Thyroid gland (tissue), 4 donors: ENCODE measurements around the gene PHACTR3. TPM values are rescaled to one million over a fixed set of nuclear protein-coding genes. Genes with fewer than 3 reads are reported as not detected.

ENCODE experiments used
- DNase-seq, 2 donors: peaks; one replicate each; pipeline ENCODE4 v3.0.0-alpha.2; 2019
- H3K27ac ChIP-seq, 3 donors: fragments of 200-600 bp; sonication (generic); 1 replicate in 2 of 3; 2 replicates in 1 of 3; pipeline ENCODE4 v1.5.1; 2016 to 2019; ENCODE audit warnings: mild to moderate bottlenecking in 1 of 3, moderate library complexity in 1 of 3
- H3K27me3 ChIP-seq: fragments of 200-600 bp; sonication (generic); one replicate; pipeline ENCODE4 v1.5.1; 2019
- H3K36me3 ChIP-seq, 2 donors: fragments of 200-600 bp; sonication (generic); one replicate each; pipeline ENCODE4 v1.5.1; 2016 to 2019
- H3K4me1 ChIP-seq, 2 donors: fragments of 200-600 bp; sonication (generic); one replicate each; pipeline ENCODE4 v1.5.1; 2017 to 2019
- H3K4me3 ChIP-seq, 3 donors: fragments of 200-600 bp; sonication (generic); replicated peaks in 1 of 3; 1 replicate in 2 of 3; 2 replicates in 1 of 3; pipeline ENCODE4 v1.5.1; 2016; ENCODE audit warnings: mild to moderate bottlenecking in 1 of 3
- H3K9me3 ChIP-seq: fragments of 200-600 bp; sonication (generic); one replicate; pipeline ENCODE4 v1.5.1; 2017
- POLR2A ChIP-seq, 2 donors: fragments of 450-650 bp; IDR thresholded peaks; one replicate each; pipeline ENCODE4 v1.6.1; 2017; ENCODE audit warnings: antibody characterized with exemption in 2 of 2, mild to moderate bottlenecking in 2 of 2, moderate library complexity in 1 of 2
- WGBS, 2 donors: methylation state at CpG; one replicate each; pipeline ENCODE4 v1.1.5; 2017; 5-methylcytosine and 5-hydroxymethylcytosine counted together
- intact Hi-C: fragments of 100-400 bp; cut with DNase I; formaldehyde crosslinking; loops from one replicate; pipeline ENCODE4 v1.15.1; 2023
- total RNA-seq, 4 donors: library from RNA; depleted of rRNA; stranded (reverse); fragments of >200 nt; gene quantifications; one replicate each; pipeline ENCODE4 v1.2.3, GENCODE V29; 2016
- TF ChIP-seq, protein P1 (sequence below), 6 experiments: fragments of 200-600 bp in 3 of 6; fragments of 450-650 bp in 3 of 6; sonication (generic) in 3 of 6; IDR thresholded peaks; one replicate each; pipeline ENCODE4 v1.5.1; 2016 to 2019; ENCODE audit warnings: antibody characterized with exemption in 6 of 6, mild to moderate bottlenecking in 2 of 6, inconsistent platforms in 1 of 6, moderate library complexity in 1 of 6

Gene PHACTR3
- total RNA-seq, 4 donors from 2014 or later, result 2.4 TPM; not detected in 3

- DNase-seq, result no peak
- Histone ChIP-seq H3K27me3 (no peaks in the 10 kb centered on the region), H3K27ac (no peak overlapping the region), H3K9me3 (no peaks in the 10 kb centered on the region), H3K4me1 (peaks cover 0 to 3% of the 10 kb centered on the region in 2 donors), H3K4me3 (no peak overlapping the region), H3K36me3 (no peaks in the 10 kb centered on the region)
- intact Hi-C loops, result no loop called here
- 71 to 83% methylated on average over 5 of the region's 6 CpGs for WGBS, 2 donors
- TF ChIP-seq, protein P1, sequence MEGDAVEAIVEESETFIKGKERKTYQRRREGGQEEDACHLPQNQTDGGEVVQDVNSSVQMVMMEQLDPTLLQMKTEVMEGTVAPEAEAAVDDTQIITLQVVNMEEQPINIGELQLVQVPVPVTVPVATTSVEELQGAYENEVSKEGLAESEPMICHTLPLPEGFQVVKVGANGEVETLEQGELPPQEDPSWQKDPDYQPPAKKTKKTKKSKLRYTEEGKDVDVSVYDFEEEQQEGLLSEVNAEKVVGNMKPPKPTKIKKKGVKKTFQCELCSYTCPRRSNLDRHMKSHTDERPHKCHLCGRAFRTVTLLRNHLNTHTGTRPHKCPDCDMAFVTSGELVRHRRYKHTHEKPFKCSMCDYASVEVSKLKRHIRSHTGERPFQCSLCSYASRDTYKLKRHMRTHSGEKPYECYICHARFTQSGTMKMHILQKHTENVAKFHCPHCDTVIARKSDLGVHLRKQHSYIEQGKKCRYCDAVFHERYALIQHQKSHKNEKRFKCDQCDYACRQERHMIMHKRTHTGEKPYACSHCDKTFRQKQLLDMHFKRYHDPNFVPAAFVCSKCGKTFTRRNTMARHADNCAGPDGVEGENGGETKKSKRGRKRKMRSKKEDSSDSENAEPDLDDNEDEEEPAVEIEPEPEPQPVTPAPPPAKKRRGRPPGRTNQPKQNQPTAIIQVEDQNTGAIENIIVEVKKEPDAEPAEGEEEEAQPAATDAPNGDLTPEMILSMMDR (IDR thresholded peaks at IDR 0.05), result no peak
- no peak for TF ChIP-seq POLR2A (IDR thresholded peaks at IDR 0.05)
These were observed 168.0 kb downstream of the PHACTR3 start for GRCh38 chr20:59772373-59772705.

GRCh38 chr20:59772931-59773913 is 168.9 kb downstream of the PHACTR3 start:
- WGBS, 2 donors, result 77 to 81% methylated on average over 15 to 19 of the region's 21 CpGs
- no peak for DNase-seq
- intact Hi-C loops, result no loop called here
- TF ChIP-seq POLR2A (IDR thresholded peaks at IDR 0.05), result no peak
- TF ChIP-seq, protein P1 (IDR thresholded peaks at IDR 0.05), result no peak
- Histone ChIP-seq H3K27ac (no peak overlapping the region), H3K27me3 (no peaks in the 10 kb centered on the region), H3K4me3 (no peak overlapping the region), H3K36me3 (no peaks in the 10 kb centered on the region), H3K9me3 (no peaks in the 10 kb centered on the region), H3K4me1 (peaks cover 0 to 3% of the 10 kb centered on the region in 2 donors)

DNA sequence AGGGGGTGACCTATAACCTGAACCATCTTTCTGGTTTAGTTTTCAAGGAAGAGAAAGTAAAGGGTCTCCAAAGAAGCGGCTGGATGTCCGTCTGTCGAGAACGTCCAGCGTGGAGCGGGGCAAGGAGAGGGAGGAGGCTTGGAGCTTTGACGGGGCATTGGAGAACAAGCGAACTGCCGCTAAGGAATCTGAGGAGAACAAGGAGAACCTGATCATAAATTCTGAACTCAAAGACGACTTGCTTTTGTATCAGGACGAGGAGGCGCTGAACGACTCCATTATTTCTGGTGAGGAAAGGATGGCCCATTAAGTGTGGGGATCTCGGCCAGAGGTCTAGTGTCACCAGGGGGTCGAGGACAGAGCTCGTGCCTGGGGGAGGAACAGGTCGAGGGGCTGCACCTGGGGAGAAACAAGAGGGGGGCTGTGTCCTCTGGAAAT is 169.9 kb downstream of the PHACTR3 start:
- DNase-seq, result no peak
- Histone ChIP-seq H3K27me3 (no peaks in the 10 kb centered on the region), H3K27ac (no peak overlapping the region), H3K4me1 (peaks cover 0 to 3% of the 10 kb centered on the region in 2 donors), H3K4me3 (no peak overlapping the region), H3K36me3 (no peaks in the 10 kb centered on the region), H3K9me3 (no peaks in the 10 kb centered on the region)
- no peak for TF ChIP-seq POLR2A (IDR thresholded peaks at IDR 0.05)
- TF ChIP-seq, protein P1 (IDR thresholded peaks at IDR 0.05), result no peak
- 78% methylated on average over 17 of the region's 17 CpGs for WGBS, 2 donors
- intact Hi-C loops, result no loop called here

DNA sequence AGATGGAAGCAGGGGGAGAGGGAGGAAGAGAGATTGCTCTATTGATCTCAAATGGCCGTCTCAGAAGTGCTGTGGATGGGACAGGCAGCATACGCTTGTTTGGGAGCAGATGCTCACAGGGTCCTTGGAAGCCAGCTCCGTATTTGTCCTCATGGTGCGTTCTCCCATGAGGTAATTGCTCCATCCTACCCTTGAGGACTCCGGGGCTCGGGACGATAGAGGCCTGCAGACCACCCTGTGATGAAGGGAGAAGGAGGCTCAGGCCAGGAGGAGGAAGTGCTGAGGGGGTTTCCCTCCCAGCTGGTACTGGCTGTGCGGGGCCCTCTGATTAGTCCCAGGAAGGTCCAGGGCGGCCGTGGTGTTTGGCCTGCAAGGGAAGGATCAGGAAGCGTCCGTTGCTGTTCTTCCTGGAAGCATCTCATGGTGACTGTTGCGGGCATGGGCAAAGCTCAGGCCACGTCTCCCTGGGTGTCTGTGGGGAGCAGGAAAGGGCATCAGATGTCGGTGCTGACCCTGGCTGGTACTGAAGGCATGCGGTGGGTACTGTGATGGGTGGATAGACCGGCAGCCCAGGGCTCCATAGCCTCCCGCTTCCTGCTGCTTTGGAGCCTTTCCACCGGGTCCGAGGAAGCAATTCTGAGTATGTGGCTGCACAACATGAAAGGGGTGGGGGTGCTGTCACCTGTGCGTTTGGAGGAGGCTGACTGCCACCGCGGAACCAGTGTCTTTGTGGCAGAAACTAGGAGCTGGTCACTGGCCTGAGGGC is 170.8 kb downstream of the PHACTR3 start:
- Histone ChIP-seq H3K9me3 (no peaks in the 10 kb centered on the region), H3K4me1 (peaks cover 0 to 3% of the 10 kb centered on the region in 2 donors), H3K4me3 (no peak overlapping the region), H3K27me3 (no peaks in the 10 kb centered on the region), H3K27ac (no peak overlapping the region), H3K36me3 (no peaks in the 10 kb centered on the region)
- TF ChIP-seq, protein P1 (IDR thresholded peaks at IDR 0.05), result no peak
- TF ChIP-seq POLR2A (IDR thresholded peaks at IDR 0.05), result no peak
- intact Hi-C loops, result no loop called here
- WGBS, 2 donors, result 78 to 80% methylated on average over 19 to 23 of the region's 23 CpGs
- no peak for DNase-seq
